GM12878 (cell line): Measurements from ENCODE around the gene F10.

Experiments
- SP1 ChIP-seq: IDR thresholded peaks from one replicate; pipeline ENCODE4 v1.6.1; 2011; ENCODE audit warnings: low read depth, low read length
- STAT3 ChIP-seq: IDR thresholded peaks from 2 replicates; pipeline ENCODE4 v1.6.1; 2011; ENCODE audit warnings: low read depth, low read length, improper control_type of control experiment
- TAF1 ChIP-seq: IDR thresholded peaks from 2 replicates; pipeline ENCODE4 v1.6.1; 2011; ENCODE audit warnings: mild to moderate bottlenecking, low read depth, low read length, borderline replicate concordance

DNA sequence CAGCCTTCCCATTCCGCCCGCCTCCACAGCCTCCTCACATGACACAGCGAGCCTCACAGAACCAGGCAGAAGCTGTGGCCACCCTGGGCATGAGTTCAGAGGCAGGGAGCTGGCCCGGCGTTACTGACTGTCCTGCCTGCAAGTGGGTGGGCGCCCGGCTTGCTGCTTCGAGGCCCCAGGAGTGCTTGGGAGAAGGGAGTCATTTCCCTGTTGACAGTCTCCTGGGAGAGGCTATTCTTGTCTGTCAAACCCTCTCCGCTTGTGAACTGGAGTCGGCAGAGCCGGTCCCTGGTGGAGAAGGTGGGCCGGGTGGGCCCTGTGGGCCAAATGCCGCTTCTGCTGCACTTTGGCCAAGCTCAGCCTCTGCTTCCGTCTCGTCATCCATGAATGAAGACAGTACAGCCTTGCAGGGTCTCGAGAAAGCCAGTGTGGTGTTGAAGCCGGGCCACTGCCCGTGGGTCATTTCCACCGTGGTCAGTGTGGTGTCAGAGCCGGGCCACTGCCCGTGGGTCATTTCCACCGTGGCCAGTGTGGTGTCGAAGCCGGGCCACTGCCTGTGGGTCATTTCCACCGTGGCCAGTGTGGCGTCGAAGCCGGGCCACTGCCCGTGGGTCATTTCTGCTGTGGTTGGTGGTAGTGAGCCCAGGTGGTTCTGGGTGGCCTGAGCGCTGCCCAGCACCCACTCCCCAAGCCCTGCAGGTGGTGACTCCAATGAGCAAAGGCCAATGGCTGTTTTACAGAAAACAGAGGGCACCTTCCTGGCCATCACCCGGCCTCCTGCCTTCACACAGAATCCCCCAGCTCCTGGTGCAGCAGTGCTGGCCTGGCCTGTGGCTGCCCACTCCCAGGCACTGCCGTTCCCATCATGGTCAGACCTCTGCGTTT, 30.5 kb upstream of the F10 start:
- TF ChIP-seq STAT3 (no peak), TAF1 (no peak), SP1 (no peak)
